ENCODE measurements around the gene DUS4L. TPM values are rescaled to one million over a fixed set of nuclear protein-coding genes. Genes with fewer than 3 reads are reported as not detected.

Gene DUS4L
- total RNA-seq, 1 experiment from 2014 or later, result 15.3 TPM

GRCh38 chr7:107613948-107614347, 50.2 kb downstream of the DUS4L start (continued):
- no peak for TF ChIP-seq PREB (CRISPR knock-in tag; IDR thresholded peaks at IDR 0.05; ENCODE audit: borderline replicate concordance)
- no peak for TF ChIP-seq ZSCAN18 (CRISPR knock-in tag; IDR thresholded peaks at IDR 0.05)
- no peak for TF ChIP-seq ZNF232 (CRISPR knock-in tag; IDR thresholded peaks at IDR 0.05)
- no peak for TF ChIP-seq CREM (CRISPR knock-in tag; IDR thresholded peaks at IDR 0.05)
- no peak for TF ChIP-seq GABPB1 (CRISPR knock-in tag; IDR thresholded peaks at IDR 0.05)
- TF ChIP-seq TEAD4 (CRISPR knock-in tag; IDR thresholded peaks at IDR 0.05), result no peak
- TF ChIP-seq NFYB (CRISPR knock-in tag; conservative IDR thresholded peaks at IDR 0.05; ENCODE audit: low read depth), result no peak

DNA sequence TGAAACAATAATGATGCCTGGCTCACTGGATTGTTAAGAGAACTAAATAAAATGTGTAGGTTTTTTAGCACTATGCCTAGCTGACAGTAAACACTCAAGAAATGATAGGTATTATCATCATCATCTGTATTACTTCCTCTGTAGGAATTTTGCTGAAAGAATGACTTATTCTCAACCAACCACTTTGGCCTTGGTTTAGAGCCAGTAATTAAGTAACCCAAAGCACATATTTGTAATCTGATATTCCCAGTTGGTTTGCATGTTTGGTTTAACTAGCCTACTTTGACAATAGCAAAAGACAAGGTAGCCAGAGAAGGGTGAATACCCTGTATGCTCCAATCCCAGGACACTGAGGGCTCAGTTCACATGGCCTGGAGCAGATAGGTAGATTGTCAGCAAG, 50.7 kb downstream of the DUS4L start:
- TF ChIP-seq NFATC4 (CRISPR knock-in tag; IDR thresholded peaks at IDR 0.05), result no peak
- TF ChIP-seq KAT7 (CRISPR knock-in tag; IDR thresholded peaks at IDR 0.05; ENCODE audit: borderline replicate concordance), result no peak
- no peak for TF ChIP-seq ESRRA (CRISPR knock-in tag; IDR thresholded peaks at IDR 0.05; ENCODE audit: borderline replicate concordance)
- no peak for TF ChIP-seq GABPB1 (CRISPR knock-in tag; IDR thresholded peaks at IDR 0.05)
- no peak for TF ChIP-seq ZNF121 (CRISPR knock-in tag; IDR thresholded peaks at IDR 0.05)
- no peak for TF ChIP-seq SOX15 (CRISPR knock-in tag; IDR thresholded peaks at IDR 0.05)
- TF ChIP-seq, protein P1, sequence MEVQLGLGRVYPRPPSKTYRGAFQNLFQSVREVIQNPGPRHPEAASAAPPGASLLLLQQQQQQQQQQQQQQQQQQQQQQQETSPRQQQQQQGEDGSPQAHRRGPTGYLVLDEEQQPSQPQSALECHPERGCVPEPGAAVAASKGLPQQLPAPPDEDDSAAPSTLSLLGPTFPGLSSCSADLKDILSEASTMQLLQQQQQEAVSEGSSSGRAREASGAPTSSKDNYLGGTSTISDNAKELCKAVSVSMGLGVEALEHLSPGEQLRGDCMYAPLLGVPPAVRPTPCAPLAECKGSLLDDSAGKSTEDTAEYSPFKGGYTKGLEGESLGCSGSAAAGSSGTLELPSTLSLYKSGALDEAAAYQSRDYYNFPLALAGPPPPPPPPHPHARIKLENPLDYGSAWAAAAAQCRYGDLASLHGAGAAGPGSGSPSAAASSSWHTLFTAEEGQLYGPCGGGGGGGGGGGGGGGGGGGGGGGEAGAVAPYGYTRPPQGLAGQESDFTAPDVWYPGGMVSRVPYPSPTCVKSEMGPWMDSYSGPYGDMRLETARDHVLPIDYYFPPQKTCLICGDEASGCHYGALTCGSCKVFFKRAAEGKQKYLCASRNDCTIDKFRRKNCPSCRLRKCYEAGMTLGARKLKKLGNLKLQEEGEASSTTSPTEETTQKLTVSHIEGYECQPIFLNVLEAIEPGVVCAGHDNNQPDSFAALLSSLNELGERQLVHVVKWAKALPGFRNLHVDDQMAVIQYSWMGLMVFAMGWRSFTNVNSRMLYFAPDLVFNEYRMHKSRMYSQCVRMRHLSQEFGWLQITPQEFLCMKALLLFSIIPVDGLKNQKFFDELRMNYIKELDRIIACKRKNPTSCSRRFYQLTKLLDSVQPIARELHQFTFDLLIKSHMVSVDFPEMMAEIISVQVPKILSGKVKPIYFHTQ (CRISPR knock-in tag; IDR thresholded peaks at IDR 0.05), result no peak
- TF ChIP-seq, protein P2, sequence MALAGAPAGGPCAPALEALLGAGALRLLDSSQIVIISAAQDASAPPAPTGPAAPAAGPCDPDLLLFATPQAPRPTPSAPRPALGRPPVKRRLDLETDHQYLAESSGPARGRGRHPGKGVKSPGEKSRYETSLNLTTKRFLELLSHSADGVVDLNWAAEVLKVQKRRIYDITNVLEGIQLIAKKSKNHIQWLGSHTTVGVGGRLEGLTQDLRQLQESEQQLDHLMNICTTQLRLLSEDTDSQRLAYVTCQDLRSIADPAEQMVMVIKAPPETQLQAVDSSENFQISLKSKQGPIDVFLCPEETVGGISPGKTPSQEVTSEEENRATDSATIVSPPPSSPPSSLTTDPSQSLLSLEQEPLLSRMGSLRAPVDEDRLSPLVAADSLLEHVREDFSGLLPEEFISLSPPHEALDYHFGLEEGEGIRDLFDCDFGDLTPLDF (CRISPR knock-in tag; IDR thresholded peaks at IDR 0.05), result no peak
- no peak for TF ChIP-seq PRRX2 (CRISPR knock-in tag; IDR thresholded peaks at IDR 0.05)
- TF ChIP-seq ETV6 (CRISPR knock-in tag; IDR thresholded peaks at IDR 0.05), result no peak
- no peak for TF ChIP-seq TP53 (CRISPR knock-in tag; IDR thresholded peaks at IDR 0.05)
- TF ChIP-seq, protein P3, sequence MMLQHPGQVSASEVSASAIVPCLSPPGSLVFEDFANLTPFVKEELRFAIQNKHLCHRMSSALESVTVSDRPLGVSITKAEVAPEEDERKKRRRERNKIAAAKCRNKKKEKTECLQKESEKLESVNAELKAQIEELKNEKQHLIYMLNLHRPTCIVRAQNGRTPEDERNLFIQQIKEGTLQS (CRISPR knock-in tag; conservative IDR thresholded peaks at IDR 0.05), result no peak
- no peak for TF ChIP-seq ZNF138 (CRISPR knock-in tag; conservative IDR thresholded peaks at IDR 0.05)
- TF ChIP-seq E2F5 (CRISPR knock-in tag; IDR thresholded peaks at IDR 0.05), result no peak
- no peak for TF ChIP-seq ATF2 (CRISPR knock-in tag; IDR thresholded peaks at IDR 0.05; ENCODE audit: borderline replicate concordance, low read depth)
- no peak for TF ChIP-seq ZNF396 (CRISPR knock-in tag; IDR thresholded peaks at IDR 0.05; ENCODE audit: borderline replicate concordance)
- TF ChIP-seq FOXP4 (CRISPR knock-in tag; IDR thresholded peaks at IDR 0.05), result no peak
- Mint-ChIP-seq H3K27me3 (ENCODE audit: low read depth) (no peaks in the 10 kb centered on the region), H3K4me1 (no peaks in the 10 kb centered on the region), H3K4me3 (no peak overlapping the region), H3K36me3 (no peaks in the 10 kb centered on the region), H3K9me3 (no peaks in the 10 kb centered on the region), H3K27ac (no peak overlapping the region)
- ChIA-PET CTCF (no interaction called here), POLR2A (no interaction called here)
- ATAC-seq (no peak), DNase-seq (ENCODE audit: low spot score) (no peak)
